ENCODE measurements around the gene AP1AR. TPM values are rescaled to one million over a fixed set of nuclear protein-coding genes. Genes with fewer than 3 reads are reported as not detected.

AP1AR gene
- total RNA-seq, 1 experiment from 2014 or later, result 38.4 TPM

- H3K9me3 Mint-ChIP-seq (ENCODE audit: unreplicated experiment), result no peaks in the 10 kb centered on the region
- H3K4me1 Mint-ChIP-seq (ENCODE audit: insufficient read depth, unreplicated experiment), result peaks cover 5% of the 10 kb centered on the region
- POLR2A ChIA-PET, result interaction anchor here (0.7 kb wide), 1 partner anchor 27 kb away, joined by 4 read pairs; no protein-coding TSS in a partner anchor
- TF ChIP-seq CTCF (IDR thresholded peaks at IDR 0.05; ENCODE audit: unreplicated experiment), result no peak
- CTCF ChIA-PET, result interaction anchor here (0.6 kb wide), 1 partner anchor 16 kb away, joined by 3 read pairs; no protein-coding TSS in a partner anchor
- H3K27ac Mint-ChIP-seq (ENCODE audit: low read depth, unreplicated experiment), result no peak overlapping the region
- H3K4me3 Mint-ChIP-seq (ENCODE audit: unreplicated experiment), result no peak overlapping the region
- H3K36me3 Mint-ChIP-seq (ENCODE audit: insufficient read depth, unreplicated experiment), result peaks cover 25% of the 10 kb centered on the region
- intact Hi-C loops (cut with micrococcal nuclease), result no loop called here
- no peak for DNase-seq (ENCODE audit: unreplicated experiment)
- BruUV-seq (replicated peaks), result no TSS peak
- H3K27me3 Mint-ChIP-seq (ENCODE audit: insufficient read depth, unreplicated experiment), result no peaks in the 10 kb centered on the region
Measured at GRCh38 chr4:112252234-112252633, 20.6 kb downstream of the AP1AR start.

DNA sequence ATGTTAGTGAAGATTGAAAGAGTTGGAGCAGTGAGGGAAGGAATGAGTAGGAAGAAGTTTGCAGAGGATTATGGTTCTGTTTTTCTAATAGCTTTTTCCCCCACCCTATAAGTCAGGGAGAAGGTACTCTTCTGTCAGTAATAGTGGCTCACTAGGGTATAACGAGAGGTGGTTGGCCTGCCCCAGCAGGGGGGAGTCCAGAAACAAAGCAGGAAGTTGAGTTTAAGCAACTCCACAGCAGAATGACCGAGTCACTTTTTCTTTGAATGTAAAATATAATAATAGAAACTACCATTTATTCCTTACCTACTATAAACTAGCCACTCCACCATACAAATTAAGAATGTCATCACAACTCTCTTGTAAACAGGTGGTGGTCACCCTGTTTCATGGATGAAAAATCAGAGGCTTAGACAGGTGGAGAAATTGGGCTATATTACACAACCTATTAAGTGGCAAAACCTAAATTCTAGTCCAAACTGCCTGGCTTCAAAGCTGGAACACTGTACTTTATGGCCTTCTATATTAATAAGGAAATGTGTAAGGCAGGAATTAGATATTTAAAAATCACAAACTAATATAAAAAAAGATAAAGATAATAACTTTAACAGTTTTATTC lies 21.9 kb downstream of the AP1AR start:
- H3K36me3 Mint-ChIP-seq (ENCODE audit: insufficient read depth, unreplicated experiment), result peaks cover 27% of the 10 kb centered on the region

GRCh38 chr4:112257098-112257497 lies 25.5 kb downstream of the AP1AR start:
- no peak for DNase-seq (ENCODE audit: unreplicated experiment)
- ChIA-PET POLR2A (interaction anchor here (0.9 to 2.0 kb wide), 4 partner anchors 11 to 73 kb away, joined by 3 to 10 read pairs (median 4); partner anchors contain the start of gene AP1AR), CTCF (interaction anchor here (0.6 to 1.2 kb wide), 3 partner anchors 45 to 281 kb away, joined by 3 to 5 read pairs (median 3); no protein-coding TSS in a partner anchor)
- H3K27ac Mint-ChIP-seq (ENCODE audit: low read depth, unreplicated experiment), result no peak overlapping the region
- intact Hi-C loops (cut with micrococcal nuclease), result no loop called here
- no peaks in the 10 kb centered on the region for H3K27me3 Mint-ChIP-seq (ENCODE audit: insufficient read depth, unreplicated experiment)
- no TSS peak for BruUV-seq (replicated peaks)
- no peaks in the 10 kb centered on the region for H3K9me3 Mint-ChIP-seq (ENCODE audit: unreplicated experiment)
- no peak for TF ChIP-seq CTCF (IDR thresholded peaks at IDR 0.05; ENCODE audit: unreplicated experiment)
- H3K4me1 Mint-ChIP-seq (ENCODE audit: insufficient read depth, unreplicated experiment), result no peaks in the 10 kb centered on the region
- H3K36me3 Mint-ChIP-seq (ENCODE audit: insufficient read depth, unreplicated experiment), result peaks cover 37% of the 10 kb centered on the region
- H3K4me3 Mint-ChIP-seq (ENCODE audit: unreplicated experiment), result no peak overlapping the region

More for the DNA sequence above, 21.9 kb downstream of the AP1AR start:
- no peaks in the 10 kb centered on the region for H3K9me3 Mint-ChIP-seq (ENCODE audit: unreplicated experiment)
- no peaks in the 10 kb centered on the region for H3K27me3 Mint-ChIP-seq (ENCODE audit: insufficient read depth, unreplicated experiment)
- no peak for TF ChIP-seq CTCF (IDR thresholded peaks at IDR 0.05; ENCODE audit: unreplicated experiment)
- H3K4me1 Mint-ChIP-seq (ENCODE audit: insufficient read depth, unreplicated experiment), result peaks cover 5% of the 10 kb centered on the region
- H3K27ac Mint-ChIP-seq (ENCODE audit: low read depth, unreplicated experiment), result no peak overlapping the region
- intact Hi-C loops (cut with micrococcal nuclease), result no loop called here
- POLR2A ChIA-PET, result no interaction called here
- H3K4me3 Mint-ChIP-seq (ENCODE audit: unreplicated experiment), result no peak overlapping the region
- DNase-seq (ENCODE audit: unreplicated experiment), result no peak
- CTCF ChIA-PET, result no interaction called here
- no TSS peak for BruUV-seq (replicated peaks)

GRCh38 chr4:112266823-112267222 lies 35.2 kb downstream of the AP1AR start:
- H3K27me3 Mint-ChIP-seq (ENCODE audit: insufficient read depth, unreplicated experiment), result no peaks in the 10 kb centered on the region
- BruUV-seq (replicated peaks), result no TSS peak
- intact Hi-C loops (cut with micrococcal nuclease), result loop anchor here (1.0 kb wide), 2 partner anchors 53 to 168 kb away; no protein-coding TSS in a partner anchor
- H3K9me3 Mint-ChIP-seq (ENCODE audit: unreplicated experiment), result no peaks in the 10 kb centered on the region
- peak; percentile 31 for TF ChIP-seq CTCF (IDR thresholded peaks at IDR 0.05; ENCODE audit: unreplicated experiment)
- CTCF ChIA-PET, result interaction anchor here (0.6 to 1.8 kb wide), 10 partner anchors 10 to 397 kb away, joined by 3 to 6 read pairs (median 3); partner anchors contain the start of gene TIFA
- DNase-seq (ENCODE audit: unreplicated experiment), result peak; percentile 33
- peaks cover 14% of the 10 kb centered on the region for H3K4me1 Mint-ChIP-seq (ENCODE audit: insufficient read depth, unreplicated experiment)
- POLR2A ChIA-PET, result interaction anchor here (0.9 to 2.4 kb wide), 3 partner anchors 11 to 120 kb away, joined by 3 to 9 read pairs (median 4); no protein-coding TSS in a partner anchor
- H3K4me3 Mint-ChIP-seq (ENCODE audit: unreplicated experiment), result no peak overlapping the region
- peaks cover 26% of the 10 kb centered on the region for H3K36me3 Mint-ChIP-seq (ENCODE audit: insufficient read depth, unreplicated experiment)
- no peak overlapping the region for H3K27ac Mint-ChIP-seq (ENCODE audit: low read depth, unreplicated experiment)
